GM06990 (cell line): ENCODE results near the gene CLHC1.

ENCODE experiments used
- DNase-seq: peaks from one replicate; pipeline ENCODE4 v3.0.0-alpha.2; 2011; ENCODE audit not compliant: insufficient read length; ENCODE audit errors: extremely low read depth
- H3K27me3 ChIP-seq: replicated peaks from 2 replicates; pipeline ENCODE4 v1.6.0; 2011; ENCODE audit warnings: low read length; ENCODE audit not compliant: control insufficient read depth, insufficient read depth
- H3K36me3 ChIP-seq: 2 replicates; pipeline ENCODE4 v1.5.1; 2011; ENCODE audit warnings: low read length; ENCODE audit not compliant: control insufficient read depth, insufficient read depth
- H3K4me3 ChIP-seq: replicated peaks from 2 replicates; pipeline ENCODE4 v1.5.1; 2011; ENCODE audit warnings: low read depth, mild to moderate bottlenecking, control low read depth, low read length
- TF ChIP-seq, protein P1 (sequence below): IDR thresholded peaks from 2 replicates; pipeline ENCODE4 v1.5.1; 2011; ENCODE audit warnings: low read length, control low read depth, mild to moderate bottlenecking, inconsistent platforms; ENCODE audit not compliant: insufficient read depth, poor library complexity, severe bottlenecking

Gene CLHC1

GRCh38 chr2:55175254-55176093 lies 56.6 kb downstream of the CLHC1 start:
- TF ChIP-seq, protein P1, sequence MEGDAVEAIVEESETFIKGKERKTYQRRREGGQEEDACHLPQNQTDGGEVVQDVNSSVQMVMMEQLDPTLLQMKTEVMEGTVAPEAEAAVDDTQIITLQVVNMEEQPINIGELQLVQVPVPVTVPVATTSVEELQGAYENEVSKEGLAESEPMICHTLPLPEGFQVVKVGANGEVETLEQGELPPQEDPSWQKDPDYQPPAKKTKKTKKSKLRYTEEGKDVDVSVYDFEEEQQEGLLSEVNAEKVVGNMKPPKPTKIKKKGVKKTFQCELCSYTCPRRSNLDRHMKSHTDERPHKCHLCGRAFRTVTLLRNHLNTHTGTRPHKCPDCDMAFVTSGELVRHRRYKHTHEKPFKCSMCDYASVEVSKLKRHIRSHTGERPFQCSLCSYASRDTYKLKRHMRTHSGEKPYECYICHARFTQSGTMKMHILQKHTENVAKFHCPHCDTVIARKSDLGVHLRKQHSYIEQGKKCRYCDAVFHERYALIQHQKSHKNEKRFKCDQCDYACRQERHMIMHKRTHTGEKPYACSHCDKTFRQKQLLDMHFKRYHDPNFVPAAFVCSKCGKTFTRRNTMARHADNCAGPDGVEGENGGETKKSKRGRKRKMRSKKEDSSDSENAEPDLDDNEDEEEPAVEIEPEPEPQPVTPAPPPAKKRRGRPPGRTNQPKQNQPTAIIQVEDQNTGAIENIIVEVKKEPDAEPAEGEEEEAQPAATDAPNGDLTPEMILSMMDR: peak; percentile 39

DNA sequence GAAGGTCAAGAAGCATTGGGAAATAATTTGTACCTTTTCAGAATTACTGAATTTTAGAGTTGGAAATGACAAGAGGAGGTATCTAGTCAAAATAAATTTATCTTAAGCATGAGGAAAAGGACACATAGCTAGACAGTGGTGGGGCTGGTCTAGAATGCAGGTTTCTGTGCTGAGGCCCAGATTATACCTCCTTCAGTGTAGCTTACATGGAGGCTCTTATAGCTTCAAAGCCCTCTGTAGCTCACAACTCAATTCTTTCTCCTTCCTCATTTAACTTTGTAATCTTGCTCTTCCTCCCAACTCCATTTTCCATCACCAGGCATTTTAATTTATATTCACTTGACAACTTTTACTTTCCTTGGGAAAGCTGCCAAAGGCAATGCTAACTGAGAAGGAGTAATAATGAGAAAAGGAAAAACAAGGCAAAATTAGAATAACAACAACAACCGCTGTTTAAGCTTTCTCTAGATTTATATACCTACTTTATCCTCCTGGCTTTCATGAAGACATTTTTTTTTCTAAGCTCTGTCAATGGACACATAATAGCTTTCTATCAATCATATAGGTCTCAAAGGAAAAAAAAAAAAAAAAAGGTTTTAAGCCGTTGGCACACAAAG lies 58.5 kb downstream of the CLHC1 start:
- Histone ChIP-seq H3K27me3 (no peaks in the 10 kb centered on the region), H3K4me3 (no peak overlapping the region), H3K36me3 (no peaks in the 10 kb centered on the region)
- TF ChIP-seq, protein P1: no peak
- DNase-seq: no peak

More at GRCh38 chr2:55175254-55176093, 56.6 kb downstream of the CLHC1 start:
- DNase-seq: no peak
- Histone ChIP-seq H3K4me3 (no peak overlapping the region), H3K36me3 (no peaks in the 10 kb centered on the region), H3K27me3 (no peaks in the 10 kb centered on the region)

GRCh38 chr2:55169915-55170314 lies 62.2 kb downstream of the CLHC1 start:
- H3K4me3 ChIP-seq: no peak overlapping the region
- TF ChIP-seq, protein P1: no peak
- H3K27me3 ChIP-seq: no peaks in the 10 kb centered on the region
- no peaks in the 10 kb centered on the region for H3K36me3 ChIP-seq
- no peak for DNase-seq

DNA sequence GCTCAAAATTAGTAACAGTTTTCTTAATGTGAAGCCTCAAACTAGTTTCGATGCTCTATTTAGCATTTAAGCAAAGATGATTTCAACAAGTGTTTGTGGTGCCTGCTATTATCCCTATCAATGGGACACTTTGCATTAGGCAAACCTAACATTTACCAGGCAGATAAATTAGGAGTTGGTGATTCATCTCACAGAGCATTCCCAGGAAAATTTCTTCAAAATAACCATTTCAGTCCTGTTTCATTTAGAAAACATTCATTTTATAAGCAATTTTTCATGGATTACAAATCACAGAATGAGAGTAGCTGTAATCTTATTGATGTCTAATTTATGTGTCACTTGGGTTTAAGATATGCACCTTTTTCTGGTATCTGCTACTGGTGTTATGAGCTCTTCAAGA lies 62.7 kb downstream of the CLHC1 start:
- H3K4me3 ChIP-seq: no peak overlapping the region
- TF ChIP-seq, protein P1: no peak
- no peak for DNase-seq

DNA sequence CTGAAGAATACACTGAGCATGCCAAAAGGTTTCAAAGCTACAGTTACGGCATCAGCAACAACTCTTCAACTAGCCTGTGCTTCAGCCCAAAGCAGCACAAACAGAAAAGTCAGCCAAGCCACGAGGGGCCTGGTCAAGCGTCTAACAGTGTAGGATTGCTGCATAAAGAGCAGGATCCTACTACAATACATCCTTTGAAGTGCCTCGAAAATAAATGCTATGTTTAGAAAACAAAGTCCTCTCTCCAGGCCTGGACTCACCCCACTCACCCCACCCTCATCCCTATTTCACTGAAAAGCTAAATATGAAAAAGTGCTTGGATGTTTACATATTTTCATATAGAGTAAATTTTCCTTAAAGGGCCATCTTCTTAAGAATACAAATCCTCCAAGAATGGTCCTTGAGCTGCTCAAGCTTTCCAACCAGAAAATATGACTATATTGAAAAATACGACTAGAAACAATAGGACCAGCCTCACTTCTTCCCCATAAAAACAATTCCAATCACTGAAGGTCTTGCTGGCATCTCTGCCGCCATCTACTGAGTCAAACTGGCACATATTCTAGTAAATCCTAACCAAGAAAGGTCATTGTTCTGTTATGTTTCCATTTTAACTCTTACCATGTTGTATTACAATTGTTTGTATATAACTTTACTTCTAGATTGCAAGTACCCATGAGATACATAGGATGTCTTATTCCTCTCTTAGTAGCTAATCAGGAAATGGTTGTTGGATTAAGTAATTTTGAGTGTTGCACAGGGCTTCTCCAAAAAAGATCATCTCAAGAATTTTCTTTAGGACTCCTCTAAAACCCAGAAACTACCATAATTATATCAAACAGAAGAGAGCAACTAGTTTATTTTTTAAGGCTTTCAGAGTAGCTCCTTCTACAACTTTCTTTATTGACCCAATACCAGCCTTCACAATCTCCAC lies 63.6 kb downstream of the CLHC1 start:
- Histone ChIP-seq H3K4me3 (no peak overlapping the region), H3K36me3 (no peaks in the 10 kb centered on the region), H3K27me3 (no peaks in the 10 kb centered on the region)
- DNase-seq: no peak
- TF ChIP-seq, protein P1: peak; percentile 63

More for the DNA sequence above, 62.7 kb downstream of the CLHC1 start:
- no peaks in the 10 kb centered on the region for H3K27me3 ChIP-seq
- no peaks in the 10 kb centered on the region for H3K36me3 ChIP-seq
